HepG2 (cell line): ENCODE results near the gene SOX12. TPM values are rescaled to one million over a fixed set of nuclear protein-coding genes. Genes with fewer than 3 reads are reported as not detected.

Source experiments
- ATF7-NPFF ChIP-seq: sonication (generic); formaldehyde crosslinking; IDR thresholded peaks from 2 replicates; pipeline ENCODE4 v1.8.1; 2023; ENCODE audit warnings: mild to moderate bottlenecking, low read depth, missing genetic modification reagents, moderate library complexity
- CHCHD3 ChIP-seq: sonication (generic); formaldehyde crosslinking; IDR thresholded peaks from 2 replicates; pipeline ENCODE4 v1.8.0; 2022; ENCODE audit warnings: mild to moderate bottlenecking, missing genetic modification reagents, moderate library complexity
- FOXA3 ChIP-seq: IDR thresholded peaks from 2 replicates; pipeline ENCODE4 v1.6.1; 2016; ENCODE audit warnings: missing genetic modification reagents, missing compliant biosample characterization
- FOXK1 ChIP-seq: sonication (generic); formaldehyde crosslinking; IDR thresholded peaks from 2 replicates; pipeline ENCODE4 v1.4.0; 2020; ENCODE audit warnings: low read depth, missing genetic modification reagents, borderline replicate concordance
- GATAD2A ChIP-seq: IDR thresholded peaks from 2 replicates; pipeline ENCODE4 v1.6.1; 2016
- KDM4B ChIP-seq: sonication (generic); formaldehyde crosslinking; IDR thresholded peaks from 2 replicates; pipeline ENCODE4 v1.4.0; 2020; ENCODE audit warnings: missing genetic modification reagents
- MBNL3 ChIP-seq: fragments of 250-450 bp; sonication (Bioruptor Pico); conservative IDR thresholded peaks from 2 replicates; pipeline ENCODE4 v1.8.0; 2022; ENCODE audit warnings: mild to moderate bottlenecking, inconsistent platforms
- NCOA5 ChIP-seq: sonication (generic); formaldehyde crosslinking; IDR thresholded peaks from 2 replicates; pipeline ENCODE4 v1.4.0; 2020; ENCODE audit warnings: missing genetic modification reagents
- PCBP1 ChIP-seq: fragments of 200-400 bp; formaldehyde crosslinking; IDR thresholded peaks from 2 replicates; pipeline ENCODE4 v1.6.1; 2017; ENCODE audit warnings: mild to moderate bottlenecking, low read depth, low read length, borderline replicate concordance
- RBM39 ChIP-seq: fragments of 200-400 bp; formaldehyde crosslinking; IDR thresholded peaks from one replicate; pipeline ENCODE4 v1.6.1; 2018; ENCODE audit warnings: antibody characterized with exemption, mild to moderate bottlenecking, low read depth, low read length; ENCODE audit not compliant: poor library complexity, severe bottlenecking
- REPIN1 ChIP-seq: sonication (generic); formaldehyde crosslinking; IDR thresholded peaks from 2 replicates; pipeline ENCODE4 v1.8.0; 2022; ENCODE audit warnings: missing genetic modification reagents, low read depth, mild to moderate bottlenecking, borderline replicate concordance
- SNRNP70 ChIP-seq: fragments of 200-400 bp; formaldehyde crosslinking; IDR thresholded peaks from 2 replicates; pipeline ENCODE4 v1.6.1; 2017; ENCODE audit warnings: mild to moderate bottlenecking, low read depth, low read length, moderate library complexity
- SP2 ChIP-seq: sonication (generic); formaldehyde crosslinking; IDR thresholded peaks from 2 replicates; pipeline ENCODE4 v1.5.1; 2020; ENCODE audit warnings: mild to moderate bottlenecking, missing genetic modification reagents
- SPEN ChIP-seq: sonication (generic); formaldehyde crosslinking; IDR thresholded peaks from 2 replicates; pipeline ENCODE4 v1.5.1; 2020; ENCODE audit warnings: low read depth, mild to moderate bottlenecking, missing genetic modification reagents
- STAT5B ChIP-seq: sonication (generic); formaldehyde crosslinking; IDR thresholded peaks from 2 replicates; pipeline ENCODE4 v1.4.0; 2020; ENCODE audit warnings: missing genetic modification reagents
- TCF7 ChIP-seq: sonication (generic); IDR thresholded peaks from 2 replicates; pipeline ENCODE4 v1.6.1; 2016; ENCODE audit warnings: antibody characterized with exemption, low read depth
- TOPORS ChIP-seq: sonication (generic); formaldehyde crosslinking; IDR thresholded peaks from 2 replicates; pipeline ENCODE4 v1.8.0; 2023; ENCODE audit warnings: mild to moderate bottlenecking, missing genetic modification reagents
- TRIM24 ChIP-seq: sonication (generic); formaldehyde crosslinking; IDR thresholded peaks from 2 replicates; pipeline ENCODE4 v1.8.0; 2022; ENCODE audit warnings: mild to moderate bottlenecking, missing genetic modification reagents
- ZNF451 ChIP-seq: sonication (generic); formaldehyde crosslinking; IDR thresholded peaks from 2 replicates; pipeline ENCODE4 v1.5.0; 2020; ENCODE audit warnings: mild to moderate bottlenecking, missing genetic modification reagents
- ZNF589 ChIP-seq: sonication (generic); formaldehyde crosslinking; conservative IDR thresholded peaks from 2 replicates; pipeline ENCODE4 v1.8.0; 2022; ENCODE audit warnings: mild to moderate bottlenecking, moderate library complexity, missing genetic modification reagents
- ZNF761 ChIP-seq: sonication (generic); formaldehyde crosslinking; conservative IDR thresholded peaks from 2 replicates; pipeline ENCODE4 v1.4.0; 2020; ENCODE audit warnings: mild to moderate bottlenecking, missing genetic modification reagents
- ZNF775 ChIP-seq: sonication (generic); formaldehyde crosslinking; IDR thresholded peaks from 2 replicates; pipeline ENCODE4 v1.4.0; 2020; ENCODE audit warnings: missing genetic modification reagents, mild to moderate bottlenecking, moderate library complexity, borderline replicate concordance
- ZNF788 ChIP-seq: sonication (generic); formaldehyde crosslinking; IDR thresholded peaks from 2 replicates; pipeline ENCODE4 v1.5.0; 2020; ENCODE audit warnings: mild to moderate bottlenecking, missing genetic modification reagents, borderline replicate concordance
- polyA plus RNA-seq, 8 experiments: library from polyadenylated mRNA; depleted of rRNA in 3 of 8; stranded (reverse) in 7 of 8; unstranded in 1 of 8; fragments of >200 nt; fragmentation: Illumina TruSeq in 4 of 8; extraction: Trizol in 4 of 8; gene quantifications; 2 replicates each; pipeline versions ENCODE4 v1.2.1 to v1.2.3, GENCODE V29; 2011 to 2016; ENCODE audit warnings: low read depth in 4 of 8, missing spikeins in 1 of 8, mixed read lengths in 1 of 8; ENCODE audit not compliant: insufficient read depth in 1 of 8
- total RNA-seq, 5 experiments: library from RNA; depleted of rRNA; stranded (reverse); fragments of >200 nt; fragmentation: Illumina TruSeq; extraction: Trizol; gene quantifications; 2 replicates each; pipeline ENCODE4 v1.2.3, GENCODE V29; 2016; ENCODE audit warnings: low read depth in 1 of 5
- TF ChIP-seq, protein P1 (sequence below): sonication (generic); formaldehyde crosslinking; IDR thresholded peaks from 2 replicates; pipeline ENCODE4 v1.4.0; 2020; ENCODE audit warnings: mild to moderate bottlenecking, low read depth, missing genetic modification reagents
- TF ChIP-seq, protein P2 (sequence below): sonication (generic); formaldehyde crosslinking; IDR thresholded peaks from 2 replicates; pipeline ENCODE4 v1.4.0; 2020; ENCODE audit warnings: missing genetic modification reagents, borderline replicate concordance
- TF ChIP-seq, protein P3 (sequence below): IDR thresholded peaks from 2 replicates; pipeline ENCODE4 v1.6.1; 2016; ENCODE audit warnings: missing genetic modification reagents, missing compliant biosample characterization

SOX12 gene
- total and polyA plus RNA-seq, 2 of the 13 experiments (the other 11 are each of a cell fraction or from before 2014, with no cell fraction given): 10.0 to 18.7 TPM

DNA sequence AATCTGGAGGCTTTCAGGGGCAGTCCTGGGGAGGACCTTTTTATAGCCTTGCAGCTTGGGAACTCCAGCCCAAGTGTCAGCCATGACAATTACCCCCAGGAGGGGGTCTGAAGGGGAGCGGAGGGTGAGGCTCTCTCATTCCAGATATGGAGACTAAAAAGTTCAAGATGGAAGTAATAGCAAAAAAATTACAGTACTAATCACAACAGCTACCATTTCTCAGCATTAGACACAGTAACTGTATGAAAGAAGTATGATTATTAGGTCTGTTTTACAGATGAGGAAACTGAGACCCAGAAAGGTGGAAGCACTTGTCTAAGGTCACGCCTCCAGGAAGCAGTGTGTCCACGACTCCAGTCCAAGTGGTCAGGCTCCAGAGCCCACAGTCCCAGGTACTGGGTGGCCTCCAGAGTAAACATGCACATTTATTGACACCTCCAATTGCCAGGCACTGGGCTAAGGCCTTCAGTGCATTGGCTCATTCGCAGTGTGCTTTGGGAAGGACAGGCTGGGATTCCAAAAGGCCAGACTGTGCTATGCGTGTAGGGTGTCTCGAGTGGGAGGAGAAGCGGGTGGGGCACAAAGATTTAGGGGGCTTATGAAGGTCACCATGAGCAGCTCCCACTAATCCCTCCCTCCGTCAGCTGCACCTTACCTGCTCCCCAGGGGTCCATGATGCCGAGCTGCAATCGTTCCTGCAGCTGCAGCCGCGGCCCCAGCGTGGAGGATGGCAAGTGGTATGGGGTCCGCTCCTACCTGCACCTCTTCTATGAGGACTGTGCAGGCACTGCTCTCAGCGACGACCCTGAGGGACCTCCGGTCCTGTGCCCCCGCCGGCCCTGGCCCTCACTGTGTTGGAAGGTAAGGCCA, 23.9 kb downstream of the SOX12 start (continued):
- TF ChIP-seq TCF7 (no peak), GATAD2A (CRISPR knock-in tag) (peak; percentile 87), RBM39 (peak; percentile 21), FOXK1 (peak; percentile 94; the same call in 1 of the 2 replicates), PCBP1 (no peak), KDM4B (no peak), ZNF761 (CRISPR knock-in tag) (no peak), ZNF589 (no peak), ZNF775 (CRISPR knock-in tag) (0 out of 2 replicates have a peak, but pooled peaks have one; percentile 61), REPIN1 (peak; percentile 68; the same call in 1 of the 2 replicates), SP2 (CRISPR knock-in tag) (no peak), MBNL3 (CRISPR knock-in tag) (no peak), CHCHD3 (CRISPR knock-in tag) (no peak), STAT5B (CRISPR knock-in tag) (no peak), SPEN (CRISPR knock-in tag) (peak; percentile 59; the same call in 1 of the 2 replicates), SNRNP70 (no peak), NCOA5 (CRISPR knock-in tag) (no peak), ZNF788 (CRISPR knock-in tag) (peak; percentile 70; the same call in 1 of the 2 replicates), FOXA3 (CRISPR knock-in tag) (peak; percentile 99), TRIM24 (CRISPR knock-in tag) (no peak), ATF7-NPFF (peak; percentile 69), TOPORS (no peak), ZNF451 (CRISPR knock-in tag) (peak; percentile 73; the same call in 1 of the 2 replicates)
- TF ChIP-seq, protein P1, sequence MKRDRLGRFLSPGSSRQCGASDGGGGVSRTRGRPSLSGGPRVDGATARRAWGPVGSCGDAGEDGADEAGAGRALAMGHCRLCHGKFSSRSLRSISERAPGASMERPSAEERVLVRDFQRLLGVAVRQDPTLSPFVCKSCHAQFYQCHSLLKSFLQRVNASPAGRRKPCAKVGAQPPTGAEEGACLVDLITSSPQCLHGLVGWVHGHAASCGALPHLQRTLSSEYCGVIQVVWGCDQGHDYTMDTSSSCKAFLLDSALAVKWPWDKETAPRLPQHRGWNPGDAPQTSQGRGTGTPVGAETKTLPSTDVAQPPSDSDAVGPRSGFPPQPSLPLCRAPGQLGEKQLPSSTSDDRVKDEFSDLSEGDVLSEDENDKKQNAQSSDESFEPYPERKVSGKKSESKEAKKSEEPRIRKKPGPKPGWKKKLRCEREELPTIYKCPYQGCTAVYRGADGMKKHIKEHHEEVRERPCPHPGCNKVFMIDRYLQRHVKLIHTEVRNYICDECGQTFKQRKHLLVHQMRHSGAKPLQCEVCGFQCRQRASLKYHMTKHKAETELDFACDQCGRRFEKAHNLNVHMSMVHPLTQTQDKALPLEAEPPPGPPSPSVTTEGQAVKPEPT (CRISPR knock-in tag): no peak
- TF ChIP-seq, protein P2, sequence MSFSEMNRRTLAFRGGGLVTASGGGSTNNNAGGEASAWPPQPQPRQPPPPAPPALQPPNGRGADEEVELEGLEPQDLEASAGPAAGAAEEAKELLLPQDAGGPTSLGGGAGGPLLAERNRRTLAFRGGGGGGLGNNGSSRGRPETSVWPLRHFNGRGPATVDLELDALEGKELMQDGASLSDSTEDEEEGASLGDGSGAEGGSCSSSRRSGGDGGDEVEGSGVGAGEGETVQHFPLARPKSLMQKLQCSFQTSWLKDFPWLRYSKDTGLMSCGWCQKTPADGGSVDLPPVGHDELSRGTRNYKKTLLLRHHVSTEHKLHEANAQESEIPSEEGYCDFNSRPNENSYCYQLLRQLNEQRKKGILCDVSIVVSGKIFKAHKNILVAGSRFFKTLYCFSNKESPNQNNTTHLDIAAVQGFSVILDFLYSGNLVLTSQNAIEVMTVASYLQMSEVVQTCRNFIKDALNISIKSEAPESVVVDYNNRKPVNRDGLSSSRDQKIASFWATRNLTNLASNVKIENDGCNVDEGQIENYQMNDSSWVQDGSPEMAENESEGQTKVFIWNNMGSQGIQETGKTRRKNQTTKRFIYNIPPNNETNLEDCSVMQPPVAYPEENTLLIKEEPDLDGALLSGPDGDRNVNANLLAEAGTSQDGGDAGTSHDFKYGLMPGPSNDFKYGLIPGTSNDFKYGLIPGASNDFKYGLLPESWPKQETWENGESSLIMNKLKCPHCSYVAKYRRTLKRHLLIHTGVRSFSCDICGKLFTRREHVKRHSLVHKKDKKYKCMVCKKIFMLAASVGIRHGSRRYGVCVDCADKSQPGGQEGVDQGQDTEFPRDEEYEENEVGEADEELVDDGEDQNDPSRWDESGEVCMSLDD (CRISPR knock-in tag): peak; percentile 44; the same call in 1 of the 2 replicates
- TF ChIP-seq, protein P3, sequence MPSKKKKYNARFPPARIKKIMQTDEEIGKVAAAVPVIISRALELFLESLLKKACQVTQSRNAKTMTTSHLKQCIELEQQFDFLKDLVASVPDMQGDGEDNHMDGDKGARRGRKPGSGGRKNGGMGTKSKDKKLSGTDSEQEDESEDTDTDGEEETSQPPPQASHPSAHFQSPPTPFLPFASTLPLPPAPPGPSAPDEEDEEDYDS: peak; percentile 51; the same call in 1 of the 2 replicates
